Mucosa of gallbladder (tissue), 1 donor: Measurements from ENCODE around the gene B3GNT7. TPM values are rescaled to one million over a fixed set of nuclear protein-coding genes. Genes with fewer than 3 reads are reported as not detected.
"Not testable (repeated sequence)": the region's sequence is repeated elsewhere in the genome, so short reads cannot be mapped to it uniquely, and the experiment has no call there.

Source experiments
- DNase-seq: peaks from one replicate; pipeline ENCODE4 v3.0.0-alpha.2; 2020; ENCODE audit warnings: low spot score
- total RNA-seq: library from RNA; stranded (reverse); gene quantifications from one replicate; pipeline ENCODE4 v1.2.1, GENCODE V29; 2021
- donor health status: DM: no; HTN: no; CAD: no.

The B3GNT7 gene, protein sequence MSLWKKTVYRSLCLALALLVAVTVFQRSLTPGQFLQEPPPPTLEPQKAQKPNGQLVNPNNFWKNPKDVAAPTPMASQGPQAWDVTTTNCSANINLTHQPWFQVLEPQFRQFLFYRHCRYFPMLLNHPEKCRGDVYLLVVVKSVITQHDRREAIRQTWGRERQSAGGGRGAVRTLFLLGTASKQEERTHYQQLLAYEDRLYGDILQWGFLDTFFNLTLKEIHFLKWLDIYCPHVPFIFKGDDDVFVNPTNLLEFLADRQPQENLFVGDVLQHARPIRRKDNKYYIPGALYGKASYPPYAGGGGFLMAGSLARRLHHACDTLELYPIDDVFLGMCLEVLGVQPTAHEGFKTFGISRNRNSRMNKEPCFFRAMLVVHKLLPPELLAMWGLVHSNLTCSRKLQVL
- total RNA-seq: 281 TPM

DNA sequence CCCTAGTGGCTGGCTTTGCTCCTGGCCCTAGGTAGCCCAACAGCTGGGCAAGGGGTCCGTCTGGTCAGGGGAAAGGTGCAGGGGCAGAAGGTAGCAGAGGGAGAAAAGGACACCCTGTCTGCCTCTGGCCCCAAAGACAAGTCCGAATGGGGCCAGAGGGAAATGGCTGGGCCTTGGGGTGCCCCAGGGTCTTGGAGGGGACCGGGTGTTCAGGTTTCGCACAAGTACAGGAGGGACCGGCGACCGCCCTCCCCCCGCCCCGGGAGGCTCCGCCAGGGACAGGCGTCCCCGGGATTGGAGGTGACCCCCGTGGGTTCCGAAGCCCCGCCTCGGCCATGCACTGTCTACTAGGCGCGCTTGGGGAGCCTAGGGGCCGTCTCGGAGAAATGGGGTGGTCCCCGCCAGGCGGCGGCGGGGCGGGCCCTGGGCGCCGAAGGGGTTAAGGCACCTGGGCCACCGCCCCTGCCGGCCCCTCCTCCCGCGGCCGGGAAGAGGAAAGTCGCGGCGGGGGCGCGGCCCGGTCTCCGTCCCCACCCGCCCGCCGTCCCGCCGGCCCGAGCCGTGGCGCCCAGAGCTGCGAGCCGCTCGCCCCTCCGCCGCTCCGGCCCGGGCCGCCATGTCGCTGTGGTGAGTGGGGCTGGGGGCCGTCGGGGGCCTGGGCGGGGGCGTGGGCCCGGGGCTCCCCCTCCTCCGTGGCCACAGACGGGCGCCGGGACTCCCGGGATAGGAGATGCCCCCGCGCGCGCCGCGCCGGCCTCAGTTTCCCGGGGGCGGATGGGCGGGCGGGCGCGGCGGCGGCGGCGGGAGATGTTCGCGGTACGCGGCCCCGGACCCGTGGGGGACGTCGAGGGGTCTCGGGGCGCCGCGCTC, at the start of gene B3GNT7:
TSS of gene B3GNT7 (plus strand) at position 523 of the 870 bp plus-strand sequence. CDS start at position 617, 94 bp downstream.
- DNase-seq: no peak

DNA sequence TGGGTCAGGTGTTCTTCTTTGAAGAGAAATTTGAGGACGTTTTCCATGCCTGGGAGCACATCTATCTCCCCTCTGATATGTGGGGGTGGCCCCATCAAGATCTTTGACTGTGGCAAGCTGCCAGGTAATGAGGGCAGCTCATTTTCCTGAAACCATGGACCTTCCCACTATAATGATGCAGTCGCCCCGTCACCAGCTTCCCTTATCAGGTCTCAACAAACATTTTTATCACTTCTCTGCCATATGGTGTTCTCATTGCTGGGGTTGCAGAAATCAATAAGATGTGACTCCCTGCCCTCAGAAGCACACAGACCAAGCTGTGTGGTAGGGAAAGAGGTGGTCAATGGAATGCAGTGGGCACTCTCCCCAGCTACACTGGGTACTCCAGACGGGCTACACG, 48.4 kb upstream of the B3GNT7 start:
- DNase-seq: no peak

DNA sequence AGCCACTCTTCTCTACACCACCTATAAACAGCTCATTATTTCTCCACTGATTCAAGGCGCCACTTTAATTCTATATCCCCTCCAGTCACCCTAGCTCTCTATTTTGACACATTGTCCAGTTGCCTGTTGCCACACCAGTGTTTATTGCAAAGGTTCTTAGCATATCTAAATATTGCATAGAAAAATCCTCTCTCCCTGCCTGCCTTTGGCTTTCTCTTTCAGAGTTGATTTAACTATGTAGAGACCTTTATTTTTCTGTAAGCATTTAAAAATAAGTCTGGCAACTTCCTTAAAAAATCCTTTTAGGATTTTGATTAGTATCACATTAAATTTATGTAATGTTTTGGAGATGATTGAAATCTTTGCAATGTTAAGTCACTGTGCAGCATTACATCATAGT, 47.9 kb upstream of the B3GNT7 start:
- no peak for DNase-seq

DNA sequence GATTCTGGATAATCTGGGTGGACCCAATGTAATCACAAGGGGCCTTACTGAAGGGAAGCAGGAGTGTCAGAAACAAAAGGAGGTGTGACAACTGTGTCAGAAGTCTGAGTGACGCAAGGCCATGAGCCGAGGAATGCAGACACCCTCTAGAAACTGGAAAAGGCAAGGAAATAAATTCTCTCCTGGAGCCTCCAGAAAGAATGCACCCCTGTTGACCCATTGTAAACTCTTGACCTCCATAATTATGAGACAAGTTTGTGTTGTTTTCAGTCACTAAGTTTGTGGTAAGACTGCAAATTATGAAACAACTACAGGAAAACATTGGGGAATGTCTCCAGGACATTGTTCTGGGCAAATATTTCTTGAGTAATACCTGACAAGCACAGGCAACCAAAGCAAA, 47.3 kb upstream of the B3GNT7 start:
- DNase-seq: no peak

DNA sequence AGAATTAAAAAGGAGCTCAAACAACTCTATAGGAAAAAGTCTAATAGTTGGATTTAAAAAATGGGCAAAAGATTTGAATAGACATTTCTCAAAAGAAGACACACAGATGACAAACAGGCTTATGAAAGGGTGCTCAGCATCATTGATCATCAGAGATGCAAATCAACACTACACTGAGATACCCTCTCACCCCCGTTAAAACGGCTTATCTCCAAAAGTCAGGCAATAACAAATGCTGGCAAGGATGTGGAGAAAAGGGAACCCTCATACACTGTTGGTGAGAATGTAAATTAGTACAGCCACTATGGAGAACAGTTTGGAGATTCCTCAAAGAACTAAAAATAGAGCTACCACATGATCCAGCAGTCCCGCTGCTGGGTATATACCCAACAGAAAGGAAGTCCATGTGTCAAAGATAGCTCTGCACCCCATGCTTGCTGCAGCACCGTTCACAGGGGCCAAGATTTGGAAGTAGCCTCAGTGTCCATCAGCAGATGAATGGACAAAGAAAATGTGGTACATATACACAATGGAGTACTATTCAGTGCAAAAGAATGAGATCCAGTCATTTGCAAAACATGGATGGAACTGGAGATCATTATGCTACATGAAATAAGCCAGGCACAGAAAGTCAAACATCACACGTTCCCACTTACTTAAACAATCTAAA, 46.7 kb upstream of the B3GNT7 start:
- DNase-seq: no peak

DNA sequence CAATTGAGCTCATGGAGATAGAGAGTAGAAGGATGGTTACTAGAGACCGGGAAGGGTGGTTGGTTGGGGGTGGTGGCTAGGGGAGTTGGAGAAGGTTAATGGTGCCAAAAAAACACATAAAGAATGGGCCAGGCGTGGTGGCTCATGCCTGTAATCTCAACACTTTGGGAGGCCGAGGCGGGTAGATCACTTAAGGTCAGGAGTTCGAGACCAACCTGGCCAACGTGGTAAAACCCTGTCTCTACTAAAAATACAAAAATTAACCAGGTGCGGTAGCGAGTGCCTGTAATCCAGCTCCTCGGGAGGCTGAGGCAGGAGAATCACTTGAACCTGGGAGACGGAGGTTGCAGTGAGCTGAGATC, 46.2 kb upstream of the B3GNT7 start:
- DNase-seq: not testable (repeated sequence)

DNA sequence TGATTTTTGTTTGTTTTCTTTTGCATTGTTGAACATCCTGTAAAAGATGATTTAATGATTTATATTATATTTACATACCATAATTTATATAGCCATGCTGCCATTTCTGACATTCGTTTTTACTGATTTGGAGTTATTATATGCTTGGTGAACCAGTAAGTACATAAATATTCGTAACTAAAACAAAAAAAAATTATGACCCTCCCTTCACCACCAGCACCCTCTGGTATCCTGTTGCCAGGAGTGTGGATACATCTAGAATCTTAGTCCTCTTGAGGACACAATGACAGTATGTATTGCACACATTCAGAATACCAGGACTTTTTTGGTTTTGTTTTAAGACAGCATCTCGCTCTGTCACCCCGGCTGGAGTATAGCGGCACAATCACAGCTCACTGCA, 43.9 kb upstream of the B3GNT7 start:
- DNase-seq: no peak

DNA sequence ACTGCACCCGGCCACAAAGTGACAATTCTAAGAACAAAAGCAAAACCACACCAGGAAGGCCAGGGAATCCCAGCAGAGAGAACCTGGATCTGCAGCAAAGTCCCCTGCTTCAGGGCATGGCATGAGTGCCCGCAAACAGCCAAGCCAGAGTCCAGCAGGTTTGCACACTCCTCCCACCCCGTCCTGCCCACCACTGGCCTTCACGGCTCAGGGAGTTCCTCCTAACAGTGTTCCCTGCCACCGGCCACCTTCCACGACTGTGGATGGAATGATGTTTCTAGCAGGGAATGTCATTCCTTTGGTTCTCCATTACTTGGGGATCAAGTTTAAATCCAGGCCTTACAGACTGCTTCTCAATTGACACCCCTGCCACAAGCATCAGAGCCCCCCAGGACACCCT, 42.0 kb upstream of the B3GNT7 start:
- no peak for DNase-seq

DNA sequence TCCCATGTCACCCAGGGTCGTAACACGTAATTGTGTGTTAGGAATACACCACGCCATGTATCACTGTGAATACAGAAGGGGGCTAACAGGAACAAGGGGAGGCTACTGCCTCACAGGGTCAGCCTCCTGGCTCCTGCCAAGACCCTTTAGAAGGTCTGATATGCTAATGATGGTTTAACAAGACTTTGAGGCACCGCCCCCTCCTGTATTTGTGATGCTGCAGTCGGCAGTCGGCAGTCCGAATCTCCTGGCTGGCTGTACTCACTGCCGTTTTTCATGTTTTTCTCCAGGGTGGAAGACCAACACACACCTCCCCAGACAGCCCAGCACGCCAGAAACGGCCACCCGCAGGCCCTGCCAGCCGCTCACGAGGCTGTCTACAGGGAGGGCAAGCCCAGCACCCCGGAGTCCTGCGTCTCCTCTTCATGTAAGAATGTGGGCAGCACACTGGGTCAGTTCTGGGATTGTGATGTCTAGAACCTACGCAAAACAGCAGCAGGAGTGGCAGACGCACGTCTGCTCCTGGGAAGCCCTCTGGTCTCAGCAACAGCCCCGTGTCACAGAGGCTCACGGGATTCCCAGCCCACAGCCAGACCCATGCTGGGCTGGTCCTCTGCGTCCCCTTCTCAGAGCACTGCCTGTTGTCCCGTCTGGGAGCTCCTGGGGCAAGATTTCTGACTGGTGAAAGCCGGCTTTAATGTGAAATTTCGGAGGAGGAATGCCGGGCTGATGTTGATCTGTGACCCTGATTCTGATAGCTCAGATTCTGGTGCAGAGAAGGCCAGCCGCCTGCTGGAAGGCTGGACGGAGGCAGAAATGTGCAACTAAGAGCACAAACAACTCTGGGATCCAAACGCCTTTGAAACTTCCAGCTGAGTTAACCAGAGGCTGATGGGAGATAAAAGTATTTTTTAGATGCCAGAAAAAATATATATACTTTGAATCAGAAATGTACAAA, 39.7 kb upstream of the B3GNT7 start:
- DNase-seq: no peak

DNA sequence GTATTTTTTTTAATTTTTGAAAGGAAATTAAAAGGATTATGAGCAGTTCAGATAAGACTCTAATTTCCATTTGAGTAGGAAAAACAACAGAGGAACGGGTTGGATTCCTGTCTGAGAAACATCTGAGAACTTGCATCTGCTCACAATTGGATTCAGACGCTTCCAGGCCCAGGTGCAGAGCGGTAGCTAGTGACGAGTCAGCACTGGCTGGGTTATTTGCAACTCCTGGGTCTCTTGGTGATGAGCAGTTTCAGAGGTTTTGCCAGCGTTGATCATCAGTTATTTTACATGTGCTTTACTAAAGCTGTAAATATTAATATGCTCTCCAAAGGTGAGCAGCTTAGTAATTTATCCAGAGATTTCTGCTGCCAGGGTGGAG, 39.1 kb upstream of the B3GNT7 start:
- no peak for DNase-seq

DNA sequence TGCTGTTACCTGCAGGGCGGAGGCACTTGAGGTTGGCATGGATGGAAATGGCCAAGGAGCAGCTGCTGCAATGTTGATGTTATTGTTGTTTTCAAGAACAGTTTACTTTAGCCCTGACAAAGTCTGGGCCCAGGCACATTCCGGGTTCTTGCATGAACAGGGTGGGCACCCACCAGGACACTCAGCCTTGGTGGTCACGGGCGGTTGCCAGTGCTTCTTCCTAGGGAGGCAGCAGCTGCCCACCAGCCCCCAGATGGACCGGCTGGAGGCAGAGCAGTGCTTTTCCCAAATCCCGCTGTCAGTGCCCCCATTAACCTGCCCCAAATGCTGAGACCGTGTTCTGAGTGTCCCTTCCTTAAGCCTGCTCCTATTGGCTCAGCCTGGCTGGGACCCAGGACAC, 38.5 kb upstream of the B3GNT7 start:
- DNase-seq: no peak

DNA sequence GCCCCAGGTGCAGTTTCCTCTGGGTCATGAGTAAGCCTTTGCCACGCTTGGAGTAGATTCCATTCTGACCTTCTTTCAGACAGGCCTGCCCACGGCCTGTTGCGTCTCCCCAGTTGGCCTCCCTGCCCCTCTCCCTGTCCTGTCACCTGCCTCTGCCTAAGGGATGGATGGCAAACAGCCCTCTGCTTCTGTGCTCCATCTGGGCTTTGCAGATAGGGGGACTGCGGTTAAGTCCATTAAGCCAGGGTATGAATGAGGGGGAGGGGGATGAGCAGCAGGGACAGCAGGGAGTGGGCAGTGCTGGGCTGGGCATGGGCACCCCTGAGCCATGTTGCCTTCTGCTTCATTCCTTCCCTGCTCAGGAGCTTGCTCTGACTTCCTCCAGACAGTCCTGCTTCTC, 37.6 kb upstream of the B3GNT7 start:
- DNase-seq: no peak

DNA sequence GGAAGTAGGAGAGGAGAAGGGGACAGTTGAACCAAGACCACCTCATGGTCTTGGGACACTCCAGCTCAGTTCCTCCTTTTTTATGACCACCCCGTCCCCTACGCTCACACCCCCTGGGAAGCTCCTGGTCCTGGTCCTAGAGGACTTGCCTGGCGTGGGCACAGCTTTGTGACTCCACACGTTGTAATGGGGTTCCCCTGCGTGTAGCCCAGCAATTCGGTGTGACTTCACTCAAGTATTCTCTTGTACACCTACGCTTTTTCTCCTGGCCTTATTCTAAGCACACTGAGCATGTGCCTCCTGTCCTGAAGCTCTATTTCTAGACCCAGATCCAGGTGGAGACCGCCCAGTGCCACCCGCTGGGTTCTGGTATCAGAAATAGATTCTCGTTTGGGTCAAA, 36.1 kb upstream of the B3GNT7 start:
- no peak for DNase-seq

DNA sequence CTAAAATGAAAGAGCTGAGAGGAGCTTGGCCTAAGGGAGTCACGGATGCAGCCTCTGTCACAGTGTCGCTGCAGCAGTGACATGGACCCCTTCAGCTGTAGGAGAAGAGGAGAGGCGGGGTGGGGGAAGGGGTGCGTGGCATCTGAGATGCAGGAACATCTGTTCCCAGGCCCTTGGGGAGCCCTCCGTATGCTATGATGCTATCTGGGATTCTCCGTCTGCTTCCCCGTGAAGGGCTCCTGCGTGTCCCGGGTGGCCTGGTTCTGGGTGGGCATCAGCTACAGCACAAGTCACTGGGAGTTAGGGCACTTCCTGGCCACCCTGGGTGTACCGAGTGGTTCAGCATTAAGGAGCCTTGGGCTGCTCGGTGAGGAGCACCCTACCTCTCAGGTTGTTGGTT, 35.6 kb upstream of the B3GNT7 start:
- DNase-seq: no peak

DNA sequence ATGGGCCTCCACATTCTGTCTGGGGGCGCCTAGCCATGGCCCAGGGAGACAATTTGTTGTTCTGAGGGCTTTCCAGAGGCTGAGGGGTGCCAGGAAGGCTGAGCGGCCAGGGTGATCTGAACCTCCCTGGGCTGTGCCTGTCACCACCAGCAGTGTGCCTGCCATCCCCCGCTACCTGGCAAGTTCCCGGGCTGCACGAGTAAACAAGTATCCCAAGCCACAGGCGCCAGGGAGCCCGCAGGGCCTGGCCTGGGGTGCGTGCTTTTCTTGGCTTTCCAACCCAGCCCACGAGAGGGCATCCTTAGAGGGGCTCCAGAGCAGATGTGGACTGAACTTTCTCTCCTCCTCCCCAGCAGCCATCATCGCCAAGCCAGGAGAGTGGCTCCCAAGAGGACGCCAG, 35.1 kb upstream of the B3GNT7 start:
- no peak for DNase-seq

DNA sequence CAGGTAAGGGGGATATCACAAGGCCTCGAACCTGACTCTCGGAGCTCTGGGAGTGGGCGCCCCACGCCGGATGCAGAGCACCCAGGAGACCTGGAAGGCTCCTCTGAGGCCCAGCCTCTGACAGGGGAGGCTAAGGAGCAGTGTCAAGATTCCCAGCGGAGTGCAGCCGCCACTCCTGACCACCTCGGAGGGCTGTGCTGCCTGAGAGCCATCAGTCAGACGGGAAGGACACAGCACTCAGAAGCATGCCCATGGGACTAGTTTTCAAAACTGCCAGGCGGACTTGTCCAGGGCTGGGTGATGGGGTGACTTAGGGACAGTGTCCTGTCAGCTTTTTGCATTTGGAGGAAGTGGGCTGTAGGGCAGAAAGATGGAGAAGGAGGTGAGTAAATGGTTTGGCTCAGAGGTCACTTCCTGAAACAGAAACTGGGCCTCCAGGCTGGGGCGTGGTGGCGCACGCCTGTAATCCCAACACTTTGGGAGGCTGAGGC, 34.6 kb upstream of the B3GNT7 start:
- no peak for DNase-seq

DNA sequence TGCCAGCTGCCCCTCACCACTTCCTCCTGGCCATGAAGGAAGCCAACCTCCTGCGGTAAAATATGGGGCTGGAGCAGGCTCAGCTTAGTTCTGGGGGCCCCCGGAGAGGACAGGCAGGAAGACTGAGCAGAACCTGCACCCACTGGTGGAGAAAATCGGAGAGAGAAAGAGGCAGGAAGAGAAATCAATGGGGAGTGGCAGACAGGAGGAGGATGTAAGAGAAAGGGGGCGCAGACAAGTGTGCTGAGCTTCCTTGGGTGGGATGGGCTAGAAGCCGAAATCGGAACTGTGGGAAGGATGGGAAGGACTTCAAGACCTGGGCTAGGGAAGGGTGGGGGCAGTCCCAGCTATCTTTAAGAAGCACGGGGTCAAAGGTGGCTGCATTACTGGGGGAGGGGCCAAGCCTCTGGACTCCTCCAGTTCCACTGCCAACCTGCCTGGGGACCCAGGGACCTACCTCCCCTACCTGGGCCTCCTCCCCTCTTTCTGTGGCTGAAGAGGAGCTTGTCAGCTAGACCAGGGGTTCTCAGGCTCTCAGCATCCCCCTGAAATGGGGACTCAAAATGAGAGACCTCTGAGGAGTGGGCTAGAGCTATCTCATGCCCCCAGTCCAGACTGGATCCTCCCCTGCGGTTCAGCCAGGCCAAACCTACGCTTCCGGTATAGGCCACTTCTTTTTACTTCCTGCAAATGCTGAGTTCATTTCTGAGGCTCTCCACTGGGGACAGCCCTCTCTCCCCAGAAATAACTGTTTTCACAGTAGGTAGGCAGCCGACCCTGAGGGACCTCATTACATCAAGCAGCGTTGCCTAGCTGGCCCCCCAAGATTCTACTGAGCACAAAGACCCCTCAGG, 33.6 kb upstream of the B3GNT7 start:
- no peak for DNase-seq

DNA sequence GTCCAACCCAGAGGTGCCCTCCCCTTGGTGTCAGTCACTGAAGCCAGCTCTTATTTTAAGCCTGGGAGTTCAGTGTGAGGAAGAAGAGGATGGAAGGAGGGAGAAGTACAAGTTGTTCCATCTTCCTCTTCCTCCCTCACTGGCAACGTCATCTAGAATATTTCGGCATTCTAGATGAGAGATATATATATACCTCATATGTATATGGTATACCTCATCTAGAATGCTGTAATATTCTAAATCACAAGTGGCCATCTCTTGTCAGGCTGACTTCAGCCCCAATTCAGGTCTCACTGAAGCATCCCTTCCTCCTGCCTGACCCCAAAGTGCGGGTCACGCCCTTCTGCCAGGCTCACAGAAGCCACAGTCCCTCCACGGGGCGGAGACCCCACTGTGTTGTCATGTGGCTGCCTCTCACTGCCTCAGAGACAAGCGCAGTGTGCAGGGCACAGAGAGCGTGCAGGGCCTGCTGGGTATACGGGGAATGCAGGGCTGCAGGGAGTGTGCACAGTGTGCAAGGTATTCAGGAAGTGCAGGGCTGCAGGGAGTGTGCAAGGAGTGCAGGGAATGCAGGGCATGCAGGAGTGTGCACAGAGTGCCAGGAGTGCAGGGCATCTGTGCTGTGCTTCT, 32.8 kb upstream of the B3GNT7 start:
- DNase-seq: no peak

DNA sequence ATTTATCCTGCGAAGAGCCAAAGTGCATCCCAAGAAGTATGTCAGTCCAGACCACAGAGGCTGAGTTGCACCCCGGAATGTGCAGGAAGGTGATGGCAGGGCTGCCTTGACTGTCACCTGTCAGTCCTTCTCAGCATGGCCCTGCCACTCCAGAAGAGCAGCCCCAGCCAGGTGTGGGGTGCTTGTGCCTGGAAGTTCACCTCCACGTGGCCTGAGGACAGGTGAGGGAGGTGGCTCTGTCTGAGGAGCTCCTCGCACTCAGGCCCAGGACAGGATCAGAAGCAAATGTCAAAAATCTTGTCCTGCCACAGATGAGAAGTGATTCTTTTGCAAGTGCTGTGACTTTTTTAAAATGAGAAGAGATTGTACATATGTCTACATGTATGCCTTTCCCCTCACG, 31.4 kb upstream of the B3GNT7 start:
- DNase-seq: no peak
